Measurements from ENCODE around the gene SCNN1B.
"Not testable (repeated sequence)": the region's sequence is repeated elsewhere in the genome, so short reads cannot be mapped to it uniquely, and the experiment has no call there.

The SCNN1B gene

GRCh38 chr16:23288726-23289512 is 13.2 kb upstream of the SCNN1B start:
- no peak for DNase-seq (ENCODE audit: low spot score)

GRCh38 chr16:23290189-23291062 is 11.7 kb upstream of the SCNN1B start:
- no peak for DNase-seq (ENCODE audit: low spot score)

DNA sequence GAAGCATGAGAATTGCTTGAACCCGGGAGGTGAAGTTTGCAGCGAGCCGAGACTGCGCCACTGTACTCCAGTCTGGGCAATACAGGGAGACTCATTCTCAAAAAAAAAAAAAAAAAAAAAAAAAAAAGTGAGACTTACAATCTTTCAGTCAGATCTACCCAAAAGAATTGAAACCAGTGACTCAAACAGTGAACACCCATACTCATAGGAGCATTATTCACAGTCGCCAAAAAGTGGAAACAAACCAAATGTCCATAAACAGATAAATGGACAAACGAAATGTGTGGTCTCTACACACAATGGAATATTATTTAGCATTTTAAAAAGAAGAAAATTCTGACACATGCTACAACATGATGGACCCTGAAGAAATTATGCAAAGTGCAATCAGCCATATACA is 9.1 kb upstream of the SCNN1B start:
- no peak for DNase-seq (ENCODE audit: low spot score)

DNA sequence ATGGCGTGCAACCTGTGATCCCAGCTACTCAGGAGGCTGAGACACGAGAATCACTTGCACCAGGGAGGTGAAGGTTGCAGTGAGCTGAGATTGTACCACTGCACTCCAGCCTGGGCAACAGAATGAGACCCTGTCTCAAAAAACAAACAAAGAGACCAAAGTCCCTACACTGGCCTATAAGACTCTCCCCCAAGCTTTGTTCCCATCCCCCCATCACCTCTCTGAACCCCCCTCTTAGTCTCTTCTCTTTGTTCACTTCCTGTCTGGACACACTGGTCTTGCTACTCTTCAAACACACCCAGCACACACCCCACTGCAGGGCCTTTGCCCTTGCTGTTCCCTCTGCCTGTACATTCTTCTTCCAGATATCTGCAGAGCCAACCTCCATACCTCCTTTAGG is 7.8 kb upstream of the SCNN1B start:
- DNase-seq (ENCODE audit: low spot score): no peak

GRCh38 chr16:23296994-23297393 is 5.1 kb upstream of the SCNN1B start:
- peak; percentile 8 for DNase-seq (ENCODE audit: low spot score)

- DNase-seq (ENCODE audit: low spot score): no peak
Measured at GRCh38 chr16:23298290-23298915, 3.7 kb upstream of the SCNN1B start.

DNA sequence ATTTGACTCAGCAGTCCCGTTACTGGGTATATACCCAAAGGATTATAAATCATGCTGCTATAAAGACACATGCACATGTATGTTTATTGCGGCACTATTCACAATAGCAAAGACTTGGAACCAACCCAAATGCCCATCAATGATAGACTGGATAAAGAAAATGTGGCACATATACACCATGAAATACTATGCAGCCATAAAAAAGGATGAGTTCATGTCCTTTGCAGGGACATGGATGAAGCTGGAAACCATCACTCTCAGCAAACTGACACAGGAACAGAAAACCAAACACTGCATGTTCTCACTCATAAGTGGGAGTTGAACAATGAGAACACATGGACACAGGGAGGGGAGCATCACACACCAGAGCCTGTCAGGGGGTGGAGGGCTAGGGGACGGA is 2.3 kb upstream of the SCNN1B start:
- not testable (repeated sequence) for DNase-seq (ENCODE audit: low spot score)

GRCh38 chr16:23301251-23302044 is 654 bp upstream of the SCNN1B start:
- DNase-seq (ENCODE audit: low spot score): no peak

GRCh38 chr16:23303685-23304084 is 1.6 kb downstream of the SCNN1B start:
- no peak for DNase-seq (ENCODE audit: low spot score)

- DNase-seq (ENCODE audit: low spot score): no peak
Measured at GRCh38 chr16:23304620-23305019, 2.5 kb downstream of the SCNN1B start.

DNA sequence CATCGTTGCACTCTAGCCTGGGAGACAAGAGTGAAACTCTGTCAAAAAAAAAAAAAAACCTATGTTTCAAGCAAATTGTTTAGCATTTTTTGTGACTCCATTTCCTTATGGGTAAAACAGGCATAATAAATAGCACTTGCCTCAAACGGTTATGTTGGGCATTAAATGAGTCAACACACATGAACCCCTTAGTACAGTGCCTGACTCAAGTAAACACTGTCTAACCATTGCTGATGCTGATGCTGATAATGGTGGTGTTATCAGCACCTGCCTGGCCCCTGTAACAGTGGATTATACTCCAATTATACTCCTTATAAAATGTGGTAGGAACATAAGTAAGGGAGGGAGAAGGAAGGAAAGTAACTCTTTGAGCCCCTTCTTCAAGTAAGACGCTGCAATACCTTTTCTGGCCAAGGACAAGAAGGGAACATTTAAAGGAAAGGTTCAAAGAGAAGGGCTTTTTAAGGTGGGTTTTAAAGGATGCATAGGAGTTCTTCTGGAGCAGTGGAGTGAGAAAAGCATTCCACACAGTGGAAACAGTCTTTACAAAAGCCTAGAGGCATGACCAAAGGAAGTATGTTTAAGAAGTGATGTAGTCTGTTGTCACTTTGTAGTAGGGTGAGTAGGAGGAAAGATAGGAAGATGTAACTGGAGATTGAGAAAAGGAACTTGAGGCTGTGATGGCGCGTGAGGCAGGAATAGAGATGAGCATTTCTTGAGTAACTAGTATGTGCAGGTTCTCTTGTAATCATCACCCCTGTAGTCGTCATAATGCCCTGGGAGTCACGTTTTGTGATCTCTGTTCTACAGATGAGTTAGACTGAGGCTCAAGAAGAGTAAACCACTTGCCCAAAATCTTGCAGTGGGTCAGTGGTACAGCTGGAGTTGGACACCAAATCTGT is 4.3 kb downstream of the SCNN1B start:
- no peak for DNase-seq (ENCODE audit: low spot score)

- DNase-seq (ENCODE audit: low spot score): no peak
Measured at GRCh38 chr16:23310217-23310616, 8.1 kb downstream of the SCNN1B start.

GRCh38 chr16:23310744-23311143 is 8.6 kb downstream of the SCNN1B start:
- DNase-seq (ENCODE audit: low spot score): no peak

DNA sequence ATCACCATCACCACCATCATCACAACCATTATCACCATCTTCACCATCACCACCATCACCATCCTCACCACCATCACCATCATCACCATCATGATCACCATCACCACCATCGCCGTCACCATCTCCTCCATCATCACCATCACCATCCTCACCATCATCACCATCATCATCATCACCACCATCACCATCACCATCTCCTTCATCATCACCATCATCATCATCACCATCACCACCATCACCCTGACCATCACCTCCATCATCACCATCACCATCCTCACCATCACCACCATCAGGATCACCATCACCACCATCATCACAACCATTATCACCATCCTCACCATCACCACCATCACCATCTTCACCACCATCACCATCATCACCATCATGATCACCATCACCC is 14.1 kb downstream of the SCNN1B start:
- no peak for DNase-seq (ENCODE audit: low spot score)

DNA sequence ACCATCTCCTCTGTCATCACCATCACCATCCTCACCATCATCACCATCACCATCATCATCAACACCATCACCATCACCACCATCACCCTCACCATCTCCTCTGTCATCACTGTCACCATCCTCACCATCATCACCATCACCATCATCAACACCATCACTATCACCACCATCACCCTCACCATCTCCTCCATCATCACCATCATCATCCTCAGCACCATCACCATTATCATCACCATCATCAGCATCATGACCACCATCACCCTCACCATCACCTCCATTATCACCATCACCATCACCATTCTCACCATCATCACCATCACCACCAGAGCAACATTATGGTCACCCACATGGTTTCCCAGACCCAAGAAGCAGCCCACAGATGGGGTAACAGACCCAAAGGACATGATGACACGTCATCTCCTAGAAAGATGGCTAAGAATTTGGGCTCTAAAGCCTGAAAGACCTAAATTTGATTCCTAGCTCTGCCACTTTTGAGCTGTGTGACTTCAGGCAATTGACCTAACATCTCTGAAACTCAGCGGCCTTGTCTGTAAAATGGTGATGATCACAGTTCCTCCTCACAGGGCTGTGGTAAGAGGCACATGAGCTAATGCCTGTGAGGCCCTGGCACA is 14.6 kb downstream of the SCNN1B start:
- DNase-seq (ENCODE audit: low spot score): no peak

- DNase-seq (ENCODE audit: low spot score): no peak
Measured at GRCh38 chr16:23317266-23317661, 15.2 kb downstream of the SCNN1B start.

DNA sequence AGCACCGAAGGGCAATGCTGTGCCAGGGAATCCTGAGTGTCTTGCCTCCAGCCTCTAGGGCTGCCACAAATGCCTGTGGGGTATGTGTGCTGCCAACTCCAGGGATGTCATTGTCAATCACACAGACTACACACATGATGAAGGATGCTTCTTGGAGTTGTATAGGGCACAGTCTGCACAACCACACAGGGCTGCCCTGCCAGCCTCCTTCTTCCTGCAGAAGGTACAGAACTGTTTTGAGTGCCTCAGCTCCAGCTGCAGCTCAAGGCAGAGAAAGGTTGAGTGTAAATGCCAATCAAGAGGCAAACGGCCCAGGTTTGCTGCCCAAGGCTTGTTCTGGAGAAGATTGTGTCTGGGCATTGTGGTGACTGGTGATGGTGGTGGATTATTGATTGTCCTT is 15.6 kb downstream of the SCNN1B start:
- no peak for DNase-seq (ENCODE audit: low spot score)

DNA sequence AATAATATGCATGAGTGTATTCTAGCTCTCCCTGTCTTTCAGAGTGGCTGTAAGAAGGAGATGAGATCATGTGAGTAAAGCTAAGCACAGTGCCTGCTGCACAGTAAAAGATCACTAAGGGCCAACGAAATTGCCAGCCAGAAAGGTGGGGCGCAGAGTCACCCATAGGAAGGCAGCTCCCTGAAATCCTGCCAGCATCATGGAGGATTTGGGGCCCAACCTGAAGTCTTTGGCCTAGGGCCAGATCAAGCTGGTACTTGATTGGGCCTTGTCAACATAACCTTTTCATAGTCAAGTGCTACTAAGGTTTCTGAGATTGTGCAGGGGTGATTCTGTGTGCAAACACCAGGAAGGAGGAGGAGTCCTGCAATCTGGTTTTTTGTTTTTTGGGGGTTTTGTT is 16.5 kb downstream of the SCNN1B start:
- DNase-seq (ENCODE audit: low spot score): no peak

- no peak for DNase-seq (ENCODE audit: low spot score)
Measured at GRCh38 chr16:23319861-23320615, 17.9 kb downstream of the SCNN1B start.

All from SK-N-DZ (cell line).